Psoas muscle (tissue), 8 donors: ENCODE results near the gene TM6SF1. TPM values are rescaled to one million over a fixed set of nuclear protein-coding genes. Genes with fewer than 3 reads are reported as not detected.

Experiments
- ATAC-seq, 4 donors: fragments of 200-7000 bp; cut with Tn5 transposase; one replicate each; pipeline ENCODE4 v1.9.1; 2020; ENCODE audit warnings: moderate library complexity in 3 of 4, mild to moderate bottlenecking in 2 of 4
- DNase-seq, 2 donors: peaks; one replicate each; pipeline ENCODE4 v3.0.0-alpha.2; 2020
- H3K27ac ChIP-seq: fragments of 200-600 bp; one replicate; pipeline ENCODE4 v1.8.0; 2022
- H3K27me3 ChIP-seq, 3 donors: fragments of 200-600 bp in 1 of 3; one replicate each; pipeline versions ENCODE4 v1.6.1 to v1.8.0; 2013 to 2022; ENCODE audit warnings: low read length in 2 of 3, mild to moderate bottlenecking in 2 of 3, moderate library complexity in 1 of 3; ENCODE audit not compliant: insufficient read depth in 3 of 3
- H3K36me3 ChIP-seq, 2 donors: fragments of 200-600 bp in 1 of 2; one replicate each; pipeline versions ENCODE4 v1.6.1 to v1.8.0; 2013 to 2022; ENCODE audit warnings: low read depth in 1 of 2, mild to moderate bottlenecking in 1 of 2, moderate library complexity in 1 of 2; ENCODE audit not compliant: insufficient read depth in 1 of 2
- H3K4me1 ChIP-seq: fragments of 200-600 bp; one replicate; pipeline ENCODE4 v1.8.0; 2022
- H3K4me3 ChIP-seq: fragments of 200-600 bp; one replicate; pipeline ENCODE4 v1.8.0; 2022; ENCODE audit warnings: mild to moderate bottlenecking
- H3K9me3 ChIP-seq: fragments of 200-600 bp; one replicate; pipeline ENCODE4 v1.8.0; 2022
- WGBS, 3 donors: extraction: QIAGEN DNeasy Blood & Tissue Kit; methylation state at CpG; one replicate each; pipeline versions ENCODE4 v1.1.6 to v1.1.7; 2013; 5-methylcytosine and 5-hydroxymethylcytosine counted together
- intact Hi-C, 2 donors: fragments of 100-400 bp; cut with DNase I; formaldehyde crosslinking; loops; one replicate each; pipeline versions ENCODE4 v1.11.0 to v1.14.2; 2022
- polyA plus RNA-seq, 3 donors: library from polyadenylated mRNA; stranded (reverse); fragments of 200-250 nt; gene quantifications; one replicate each; pipeline ENCODE4 v1.2.3, GENCODE V29; 2013
- total RNA-seq, 4 donors: library from RNA; stranded (reverse); fragmentation: NEBNext Ultra II Directional in 2 of 4; extraction: Animal tissue kit (Norgen Biotek cat#: 25700) in 2 of 4; gene quantifications; one replicate each; pipeline versions ENCODE4 v1.2.1 to v1.2.4, GENCODE V29; 2021 to 2023
- TF ChIP-seq, protein P1 (sequence below): fragments of 200-600 bp; IDR thresholded peaks from one replicate; pipeline ENCODE4 v1.8.0; 2022; ENCODE audit warnings: antibody characterized with exemption
- donor health status: healthy with polysubstance abuse.
- donor health status: DM: no; HTN: no; CAD: no; lungs with moderate emphysema.
- donor health status: Bipolar disorder and iron deficiency.
- donor health status: healthy.
- donor health status: DM: yes; HTN: yes; CAD: no.
- donor health status: DM: no; HTN: no; CAD: no.
- donor health status: DM: no; HTN: no; CAD: no.
- donor health status: DM: yes; HTN: yes; CAD: no.

The TM6SF1 gene
- total and polyA plus RNA-seq, 7 donors, result 9.2 to 23.4 (median 13.8) TPM

DNA sequence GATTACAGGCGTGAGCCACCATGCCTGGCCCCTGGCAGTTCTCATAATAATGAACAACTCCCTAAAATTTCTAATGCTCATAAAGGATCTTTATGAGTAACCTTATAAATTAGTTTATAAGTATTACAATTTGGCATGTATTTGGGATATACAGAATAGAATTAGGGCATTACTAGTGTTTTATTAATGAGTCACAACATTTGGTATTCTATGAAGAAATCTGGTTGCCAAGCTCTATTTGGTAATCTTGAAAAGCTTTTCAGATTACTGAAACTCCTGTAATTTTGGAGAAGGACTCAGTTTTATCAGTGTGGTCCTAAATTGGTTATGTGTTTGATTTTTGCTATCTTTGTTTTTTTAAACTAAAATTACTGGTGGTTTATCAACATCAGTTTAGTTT, 45.8 kb downstream of the TM6SF1 start:
- Histone ChIP-seq H3K36me3 (peaks cover 6 to 26% of the 10 kb centered on the region in 2 donors), H3K27ac (no peak overlapping the region), H3K4me3 (no peak overlapping the region), H3K27me3 (no peaks in the 10 kb centered on the region), H3K4me1 (no peaks in the 10 kb centered on the region), H3K9me3 (no peaks in the 10 kb centered on the region)
- TF ChIP-seq, protein P1, sequence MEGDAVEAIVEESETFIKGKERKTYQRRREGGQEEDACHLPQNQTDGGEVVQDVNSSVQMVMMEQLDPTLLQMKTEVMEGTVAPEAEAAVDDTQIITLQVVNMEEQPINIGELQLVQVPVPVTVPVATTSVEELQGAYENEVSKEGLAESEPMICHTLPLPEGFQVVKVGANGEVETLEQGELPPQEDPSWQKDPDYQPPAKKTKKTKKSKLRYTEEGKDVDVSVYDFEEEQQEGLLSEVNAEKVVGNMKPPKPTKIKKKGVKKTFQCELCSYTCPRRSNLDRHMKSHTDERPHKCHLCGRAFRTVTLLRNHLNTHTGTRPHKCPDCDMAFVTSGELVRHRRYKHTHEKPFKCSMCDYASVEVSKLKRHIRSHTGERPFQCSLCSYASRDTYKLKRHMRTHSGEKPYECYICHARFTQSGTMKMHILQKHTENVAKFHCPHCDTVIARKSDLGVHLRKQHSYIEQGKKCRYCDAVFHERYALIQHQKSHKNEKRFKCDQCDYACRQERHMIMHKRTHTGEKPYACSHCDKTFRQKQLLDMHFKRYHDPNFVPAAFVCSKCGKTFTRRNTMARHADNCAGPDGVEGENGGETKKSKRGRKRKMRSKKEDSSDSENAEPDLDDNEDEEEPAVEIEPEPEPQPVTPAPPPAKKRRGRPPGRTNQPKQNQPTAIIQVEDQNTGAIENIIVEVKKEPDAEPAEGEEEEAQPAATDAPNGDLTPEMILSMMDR, result no peak
- WGBS, 3 donors, result 92 to 100% (median 95%) methylated on average over 1 of the region's 1 CpG
- DNase-seq (no peak), ATAC-seq (no peak)
- intact Hi-C loops, result no loop called here

DNA sequence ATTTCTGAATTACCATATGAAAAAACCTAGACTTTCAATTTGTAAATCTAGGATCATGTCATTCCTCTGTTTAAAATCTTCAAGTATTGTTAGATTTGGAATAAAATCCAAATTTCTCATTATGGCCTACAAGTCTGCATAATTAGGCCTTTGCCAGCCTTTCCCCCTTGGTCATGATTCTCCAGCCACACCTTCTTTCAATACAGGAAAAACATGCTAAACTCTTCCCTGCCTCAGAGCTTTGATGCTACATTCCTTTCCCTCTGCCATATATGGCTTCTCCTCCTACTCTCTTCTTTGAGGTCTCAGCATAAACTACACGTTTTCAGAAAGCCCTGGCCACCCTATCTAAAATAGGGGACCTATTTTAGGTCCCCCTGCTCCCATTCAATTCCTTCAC, 48.5 kb downstream of the TM6SF1 start:
- no peak overlapping the region for H3K4me3 ChIP-seq
- H3K4me1 ChIP-seq, result no peaks in the 10 kb centered on the region
- H3K9me3 ChIP-seq, result no peaks in the 10 kb centered on the region
- no peaks in the 10 kb centered on the region for H3K27me3 ChIP-seq
- intact Hi-C loops, result no loop called here
- no peak for ATAC-seq
- no peak overlapping the region for H3K27ac ChIP-seq
- TF ChIP-seq, protein P1, result no peak
- DNase-seq, result no peak
- peaks cover 6 to 19% of the 10 kb centered on the region in 2 donors for H3K36me3 ChIP-seq
- WGBS, 3 donors, result 54 to 78% (median 70%) methylated on average over 1 of the region's 1 CpG

GRCh38 chr15:83158393-83158792, 50.9 kb downstream of the TM6SF1 start:
- Histone ChIP-seq H3K4me3 (no peak overlapping the region), H3K4me1 (no peaks in the 10 kb centered on the region), H3K9me3 (no peaks in the 10 kb centered on the region), H3K27me3 (no peaks in the 10 kb centered on the region), H3K36me3 (peaks cover 6 to 12% of the 10 kb centered on the region in 2 donors), H3K27ac (no peak overlapping the region)
- ATAC-seq (no peak), DNase-seq (no peak)
- WGBS, 3 donors, result 84 to 93% (median 91%) methylated on average over 1 of the region's 1 CpG
- intact Hi-C loops, result no loop called here
- TF ChIP-seq, protein P1, result no peak

- no peak for ATAC-seq
- no peak overlapping the region for H3K4me3 ChIP-seq
- TF ChIP-seq, protein P1, result no peak
- peaks cover 6 to 12% of the 10 kb centered on the region in 2 donors for H3K36me3 ChIP-seq
- WGBS, 3 donors, result 95 to 99% (median 97%) methylated on average over 3 of the region's 3 CpGs
- no peaks in the 10 kb centered on the region for H3K9me3 ChIP-seq
- DNase-seq, result no peak
- H3K27ac ChIP-seq, result no peak overlapping the region
- H3K27me3 ChIP-seq, result no peaks in the 10 kb centered on the region
- no peaks in the 10 kb centered on the region for H3K4me1 ChIP-seq
- intact Hi-C loops, result no loop called here
Measured at GRCh38 chr15:83160741-83161140, 53.3 kb downstream of the TM6SF1 start.

GRCh38 chr15:83163032-83163431, 55.6 kb downstream of the TM6SF1 start:
- TF ChIP-seq, protein P1, result no peak
- intact Hi-C loops, result no loop called here
- H3K9me3 ChIP-seq, result peaks cover 7% of the 10 kb centered on the region
- DNase-seq (no peak), ATAC-seq (no peak)
- H3K4me3 ChIP-seq, result no peak overlapping the region
- H3K27me3 ChIP-seq, result no peaks in the 10 kb centered on the region
- WGBS, 3 donors, result 86 to 91% (median 88%) methylated on average over 4 of the region's 4 CpGs
- H3K36me3 ChIP-seq, result no peaks in the 10 kb centered on the region
- H3K27ac ChIP-seq, result no peak overlapping the region
- H3K4me1 ChIP-seq, result no peaks in the 10 kb centered on the region
